Heart left ventricle (tissue), 16 donors: ENCODE measurements around the gene SH3PXD2A. TPM values are rescaled to one million over a fixed set of nuclear protein-coding genes. Genes with fewer than 3 reads are reported as not detected.

ENCODE experiments used
- ATAC-seq, 4 donors: fragments of 200-7000 bp; cut with Tn5 transposase; one replicate each; pipeline ENCODE4 v1.9.1; 2020 to 2022; ENCODE audit warnings: moderate library complexity in 4 of 4, mild to moderate bottlenecking in 3 of 4, moderate number of reproducible peaks in 1 of 4
- DNase-seq, 5 donors: peaks; one replicate each; pipeline ENCODE4 v3.0.0-alpha.2; 2020
- H3K27ac ChIP-seq, 12 donors: fragments of 200-600 bp; sonication (generic) in 4 of 12; one replicate each; pipeline versions ENCODE4 v1.5.0 to v1.8.0; 2016 to 2022; ENCODE audit warnings: mild to moderate bottlenecking in 2 of 12
- H3K27me3 ChIP-seq, 9 donors: fragments of 200-600 bp; sonication (generic) in 2 of 9; one replicate each; pipeline versions ENCODE4 v1.5.1 to v1.8.0; 2016 to 2022; ENCODE audit warnings: mild to moderate bottlenecking in 3 of 9
- H3K36me3 ChIP-seq, 9 donors: fragments of 200-600 bp; sonication (generic) in 2 of 9; one replicate each; pipeline versions ENCODE4 v1.5.0 to v1.8.0; 2018 to 2022; ENCODE audit warnings: mild to moderate bottlenecking in 2 of 9
- H3K4me1 ChIP-seq, 12 donors: fragments of 200-600 bp; sonication (generic) in 4 of 12; one replicate each; pipeline versions ENCODE4 v1.5.0 to v1.8.0; 2016 to 2022; ENCODE audit warnings: mild to moderate bottlenecking in 3 of 12
- H3K4me3 ChIP-seq, 12 donors: fragments of 200-600 bp; sonication (generic) in 4 of 12; one replicate each; pipeline versions ENCODE4 v1.5.0 to v1.8.0; 2017 to 2022; ENCODE audit warnings: mild to moderate bottlenecking in 9 of 12, moderate library complexity in 4 of 12
- H3K9me3 ChIP-seq, 12 donors: fragments of 200-600 bp; sonication (generic) in 4 of 12; one replicate each; pipeline versions ENCODE4 v1.5.0 to v1.8.0; 2016 to 2022; ENCODE audit warnings: mild to moderate bottlenecking in 1 of 12
- POLR2A ChIP-seq, 2 donors: fragments of 450-650 bp; IDR thresholded peaks; one replicate each; pipeline ENCODE4 v1.6.1; 2017; ENCODE audit warnings: antibody characterized with exemption in 2 of 2, mild to moderate bottlenecking in 2 of 2, moderate library complexity in 2 of 2
- whole genome bisulfite sequencing, 4 donors: extraction: QIAGEN DNeasy Blood & Tissue Kit in 2 of 4; methylation state at CpG; one replicate each; pipeline versions ENCODE4 v1.1.5 to v1.1.7; 2013 to 2018; 5-methylcytosine and 5-hydroxymethylcytosine counted together
- intact Hi-C, 10 donors: fragments of 100-400 bp; cut with DNase I; formaldehyde crosslinking; loops; one replicate each; pipeline versions ENCODE4 v1.11.1 to v1.14.2; 2022
- polyA plus RNA-seq, 2 donors: library from polyadenylated mRNA; stranded (reverse); fragments of 200-250 nt; gene quantifications; one replicate each; pipeline ENCODE4 v1.2.3, GENCODE V29; 2013
- total RNA-seq, 9 donors: library from RNA; depleted of rRNA in 2 of 9; stranded (reverse); fragments of >200 nt in 2 of 9; fragmentation: NEBNext Ultra II Directional in 3 of 9; extraction: Animal tissue kit (Norgen Biotek cat#: 25700) in 3 of 9; gene quantifications; one replicate each; pipeline versions ENCODE4 v1.1.0 to v1.2.4, GENCODE V29; 2016 to 2023
- TF ChIP-seq, protein P1 (sequence below), 12 donors: fragments of 200-600 bp; sonication (generic) in 4 of 12; IDR thresholded peaks; one replicate each; pipeline versions ENCODE4 v1.5.0 to v1.8.0; 2018 to 2022; ENCODE audit warnings: antibody characterized with exemption in 12 of 12, mild to moderate bottlenecking in 5 of 12
- donor health status: ischemic (EF 13 %, LVEDD 7.1; RV severe dilation, severe dysfunction).
- donor health status: healthy with polysubstance abuse.
- donor health status: DM: no; HTN: yes; CAD: no.
- donor health status: DM: no; HTN: no; CAD: no.
- donor health status: ischemic (EF 25% LVEDD 6.9; RV normal size, moderate dysfunction).
- donor health status: ischemic (EF 25% LVEDD 5.7; RV mildly dilated, moderate dysfunction).
- donor health status: healthy.
- donor health status: DM: yes; HTN: yes; CAD: no.
- donor health status: ischemic (EF 35%, LVEDD 5.7; RV mildly dilated, moderate dysfunction).
- donor health status: nonischemic (EF 11% LVEDD 7.7; RV severe dilation, severe dysfunction).
- donor health status: DM: yes; HTN: yes; CAD: no.
- donor health status: PGD.
- donor health status: ischemic (EF 29% LVEDD 5.4; RV normal size, mild dysfunction).
- donor health status: nonischemic (EF 23%, LVEDD 6.1; RV moderate dilation, normal function).

SH3PXD2A gene
- total and polyA plus RNA-seq, 11 donors, result 11.8 to 43.4 (median 31.1) TPM

DNA sequence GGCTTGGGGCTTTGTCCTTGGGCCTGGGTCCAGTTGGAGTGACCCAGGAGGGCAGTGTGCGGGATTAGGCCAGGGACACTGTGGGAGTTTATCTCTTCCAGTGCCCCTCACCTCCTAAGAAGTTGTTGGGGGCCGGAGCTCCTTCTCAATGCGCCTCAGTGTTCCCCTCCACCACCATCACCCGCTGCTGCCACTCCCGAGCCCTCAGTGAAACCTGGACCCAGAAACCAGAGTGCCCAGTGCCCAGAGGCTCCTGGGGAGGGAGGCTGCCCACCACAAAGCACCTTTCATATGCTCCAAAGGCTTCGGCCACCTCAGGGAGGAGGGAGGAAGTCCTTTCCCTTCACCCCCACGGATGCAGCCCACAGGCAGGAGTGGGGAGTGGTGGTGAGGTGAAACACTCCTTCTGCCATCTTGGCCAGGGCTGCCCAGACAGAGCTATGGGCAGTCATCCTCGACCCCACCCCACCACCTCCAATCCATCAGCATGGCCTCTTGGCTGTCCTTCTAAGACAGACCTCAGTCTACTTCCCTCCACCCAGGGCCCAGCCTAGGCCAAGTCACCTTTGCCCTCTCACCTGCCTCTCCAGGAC, 99.0 kb downstream of the SH3PXD2A start:
- Histone ChIP-seq H3K4me3 (no peak overlapping the region), H3K9me3 (peaks cover 0 to 7% (median 0%) of the 10 kb centered on the region in 12 donors), H3K27me3 (no peaks in the 10 kb centered on the region), H3K4me1 (peaks cover 10 to 70% (median 54%) of the 10 kb centered on the region in 12 donors), H3K36me3 (no peaks in the 10 kb centered on the region), H3K27ac (peak overlapping the region in 10 of 12 donors; percentile 85 to 100 (median 95))
- 86 to 90% (median 87%) methylated on average over 7 to 8 of the region's 8 CpGs; no CpG with 5 or more reads in 1 of the 4 donors for WGBS, 4 donors
- no peak for TF ChIP-seq POLR2A (IDR thresholded peaks at IDR 0.05)
- TF ChIP-seq, protein P1, sequence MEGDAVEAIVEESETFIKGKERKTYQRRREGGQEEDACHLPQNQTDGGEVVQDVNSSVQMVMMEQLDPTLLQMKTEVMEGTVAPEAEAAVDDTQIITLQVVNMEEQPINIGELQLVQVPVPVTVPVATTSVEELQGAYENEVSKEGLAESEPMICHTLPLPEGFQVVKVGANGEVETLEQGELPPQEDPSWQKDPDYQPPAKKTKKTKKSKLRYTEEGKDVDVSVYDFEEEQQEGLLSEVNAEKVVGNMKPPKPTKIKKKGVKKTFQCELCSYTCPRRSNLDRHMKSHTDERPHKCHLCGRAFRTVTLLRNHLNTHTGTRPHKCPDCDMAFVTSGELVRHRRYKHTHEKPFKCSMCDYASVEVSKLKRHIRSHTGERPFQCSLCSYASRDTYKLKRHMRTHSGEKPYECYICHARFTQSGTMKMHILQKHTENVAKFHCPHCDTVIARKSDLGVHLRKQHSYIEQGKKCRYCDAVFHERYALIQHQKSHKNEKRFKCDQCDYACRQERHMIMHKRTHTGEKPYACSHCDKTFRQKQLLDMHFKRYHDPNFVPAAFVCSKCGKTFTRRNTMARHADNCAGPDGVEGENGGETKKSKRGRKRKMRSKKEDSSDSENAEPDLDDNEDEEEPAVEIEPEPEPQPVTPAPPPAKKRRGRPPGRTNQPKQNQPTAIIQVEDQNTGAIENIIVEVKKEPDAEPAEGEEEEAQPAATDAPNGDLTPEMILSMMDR (IDR thresholded peaks at IDR 0.05), result no peak
- intact Hi-C loops, result loop anchor here in 1 of 10 donors (5.0 kb wide), 1 partner anchor 96 kb away; no protein-coding TSS in a partner anchor
- ATAC-seq, result no peak
- no peak for DNase-seq

DNA sequence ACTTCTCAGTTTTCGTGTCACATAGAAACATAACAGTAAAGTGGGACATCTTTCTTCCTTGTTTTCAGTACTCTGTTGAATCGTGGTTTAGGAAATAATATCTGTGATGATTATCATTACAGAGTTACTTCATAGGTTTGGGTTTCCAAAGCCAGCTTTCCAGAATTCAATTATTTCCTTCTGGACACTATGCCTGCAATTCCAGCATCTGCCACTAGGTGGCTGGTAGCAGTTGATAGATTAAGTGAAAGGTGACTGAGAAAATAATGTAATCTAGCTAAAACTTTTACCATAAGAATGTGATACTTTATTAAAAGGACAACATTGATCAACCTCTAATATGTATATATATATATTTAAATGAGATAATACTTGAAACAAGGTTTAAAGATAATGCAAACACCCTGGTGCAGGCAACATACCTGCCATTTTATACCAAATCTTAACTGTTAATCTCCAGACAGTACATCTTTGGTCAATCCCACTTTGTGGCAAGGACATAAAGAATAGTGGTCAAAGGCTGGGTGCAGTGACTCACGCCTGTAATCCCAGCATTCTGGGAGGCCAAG, 102.6 kb downstream of the SH3PXD2A start:
- intact Hi-C loops, result no loop called here
- Histone ChIP-seq H3K36me3 (no peaks in the 10 kb centered on the region), H3K4me3 (no peak overlapping the region), H3K4me1 (peaks cover 0 to 48% (median 25%) of the 10 kb centered on the region in 12 donors), H3K27me3 (no peaks in the 10 kb centered on the region), H3K9me3 (peaks cover 0 to 7% (median 0%) of the 10 kb centered on the region in 12 donors), H3K27ac (peak overlapping the region in 3 of 12 donors; percentile 60 to 76 (median 74))
- TF ChIP-seq POLR2A (IDR thresholded peaks at IDR 0.05), result no peak
- TF ChIP-seq, protein P1 (IDR thresholded peaks at IDR 0.05), result peak; percentile 30 to 85 (median 63)
- no peak for ATAC-seq
- 82 to 87% (median 87%) methylated on average over 3 of the region's 3 CpGs for WGBS, 4 donors
- DNase-seq, result no peak

DNA sequence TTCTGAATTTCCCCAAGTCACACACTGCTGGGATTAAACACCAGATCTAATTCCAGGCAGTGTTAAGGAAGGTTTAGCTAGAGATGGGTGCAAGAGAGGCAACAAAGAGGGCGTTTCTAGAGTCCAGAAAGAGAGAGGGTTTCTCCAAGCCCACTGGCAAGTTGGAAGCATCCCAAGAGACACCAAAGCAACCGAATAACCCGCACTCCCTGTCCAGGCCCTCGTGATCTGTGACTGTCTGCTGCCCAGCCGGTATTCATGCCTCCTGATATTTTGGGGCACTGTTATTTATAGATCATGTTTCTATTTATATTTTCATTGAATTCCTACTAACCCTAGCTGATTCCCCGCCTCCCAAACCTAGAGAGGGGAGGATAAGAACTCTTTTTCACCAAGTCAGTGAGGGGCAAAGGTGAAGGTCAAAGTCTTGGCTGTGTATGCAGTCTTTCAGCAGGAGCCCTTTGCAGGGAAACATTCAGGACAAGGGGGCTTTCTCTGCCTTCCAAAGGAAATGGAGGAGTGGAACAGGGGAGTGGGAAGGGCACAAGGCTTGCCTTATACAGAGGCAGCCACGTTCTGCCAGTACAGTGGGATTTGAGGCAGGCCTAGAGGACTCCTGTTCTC, 103.6 kb downstream of the SH3PXD2A start:
- intact Hi-C loops, result no loop called here
- Histone ChIP-seq H3K9me3 (peaks cover 0 to 7% (median 0%) of the 10 kb centered on the region in 12 donors), H3K27ac (peak overlapping the region in 9 of 12 donors; percentile 60 to 82 (median 70)), H3K27me3 (no peaks in the 10 kb centered on the region), H3K4me1 (peaks cover 0 to 48% (median 20%) of the 10 kb centered on the region in 12 donors), H3K36me3 (no peaks in the 10 kb centered on the region), H3K4me3 (no peak overlapping the region)
- WGBS, 4 donors, result 44 to 57% (median 49%) methylated on average over 7 of the region's 7 CpGs
- ATAC-seq (peak; percentile 62 to 86 (median 76)), DNase-seq (peak in 2 of 5 donors; percentile 63 to 72)
- TF ChIP-seq POLR2A (IDR thresholded peaks at IDR 0.05), result no peak
- TF ChIP-seq, protein P1 (IDR thresholded peaks at IDR 0.05), result no peak

DNA sequence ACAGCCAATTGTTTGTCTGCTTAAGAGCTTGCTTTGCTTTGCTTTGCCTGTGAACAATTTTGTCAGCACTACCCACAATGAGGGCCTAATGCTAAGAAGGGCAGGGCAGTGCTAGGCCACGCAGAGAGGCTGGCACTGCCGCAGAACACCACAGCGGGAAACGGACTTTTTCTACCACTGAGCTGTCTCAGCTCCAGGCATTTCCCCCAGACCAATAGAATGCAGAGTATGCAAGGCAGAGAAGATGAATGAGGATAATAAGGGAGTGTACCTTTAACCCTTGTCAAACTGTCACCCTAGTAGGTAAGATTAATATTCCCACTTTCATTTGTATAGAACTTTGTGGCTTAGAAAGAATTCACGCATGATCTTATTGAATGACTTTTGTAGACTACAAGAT, 104.5 kb downstream of the SH3PXD2A start:
- H3K4me3 ChIP-seq, result no peak overlapping the region
- TF ChIP-seq POLR2A (IDR thresholded peaks at IDR 0.05), result no peak
- TF ChIP-seq, protein P1 (IDR thresholded peaks at IDR 0.05), result no peak
- ATAC-seq (peak in 2 of 4 donors; percentile 35 to 36), DNase-seq (no peak)
- H3K36me3 ChIP-seq, result no peaks in the 10 kb centered on the region
- no peaks in the 10 kb centered on the region for H3K27me3 ChIP-seq
- WGBS, 4 donors, result 70 to 92% (median 72%) methylated on average over 5 of the region's 5 CpGs
- peak overlapping the region in 9 of 12 donors; percentile 60 to 82 (median 70) for H3K27ac ChIP-seq
- intact Hi-C loops, result no loop called here
- peaks cover 0 to 7% (median 0%) of the 10 kb centered on the region in 12 donors for H3K9me3 ChIP-seq
- H3K4me1 ChIP-seq, result peaks cover 0 to 50% (median 24%) of the 10 kb centered on the region in 12 donors
